GM18502 (cell line): Measurements from ENCODE around the gene FNIP2.

ENCODE experiments used
- ATAC-seq: cut with Tn5 transposase; IDR thresholded peaks from one replicate; pipeline ENCODE4 v1.9.1; 2021; ENCODE audit warnings: mild to moderate bottlenecking; ENCODE audit not compliant: unreplicated experiment, poor library complexity

Gene FNIP2

GRCh38 chr4:158760866-158761265 is 8.0 kb upstream of the FNIP2 start:
- no peak for ATAC-seq

- ATAC-seq: no peak
These were observed 6.3 kb upstream of the FNIP2 start for GRCh38 chr4:158762553-158762952.

GRCh38 chr4:158763462-158763861 is 5.4 kb upstream of the FNIP2 start:
- ATAC-seq: no peak

- no peak for ATAC-seq
These were observed 2.3 kb upstream of the FNIP2 start for GRCh38 chr4:158766434-158767044.

- no peak for ATAC-seq
These were observed 1.4 kb upstream of the FNIP2 start for GRCh38 chr4:158767451-158767850.

GRCh38 chr4:158769175-158769921 is 522 bp downstream of the FNIP2 start:
- peak; percentile 39 for ATAC-seq

GRCh38 chr4:158770671-158771070 is 1.8 kb downstream of the FNIP2 start:
- no peak for ATAC-seq

GRCh38 chr4:158771776-158772175 is 3.0 kb downstream of the FNIP2 start:
- ATAC-seq: no peak

- ATAC-seq: no peak
These were observed 6.3 kb downstream of the FNIP2 start for GRCh38 chr4:158775091-158775651.

- no peak for ATAC-seq
These were observed 7.3 kb downstream of the FNIP2 start for GRCh38 chr4:158776106-158776505.

- ATAC-seq: peak; percentile 35
These were observed 8.8 kb downstream of the FNIP2 start for GRCh38 chr4:158777423-158778155.

GRCh38 chr4:158778156-158778711 is 9.4 kb downstream of the FNIP2 start:
- ATAC-seq: peak; percentile 99

GRCh38 chr4:158778712-158779111 is 9.9 kb downstream of the FNIP2 start:
- ATAC-seq: no peak

- no peak for ATAC-seq
These were observed 13.1 kb downstream of the FNIP2 start for GRCh38 chr4:158781963-158782362.

GRCh38 chr4:158782551-158783360 is 13.9 kb downstream of the FNIP2 start:
- ATAC-seq: no peak

- ATAC-seq: no peak
These were observed 15.0 kb downstream of the FNIP2 start for GRCh38 chr4:158783785-158784184.

GRCh38 chr4:158785718-158786117 is 16.9 kb downstream of the FNIP2 start:
- ATAC-seq: no peak

- ATAC-seq: no peak
These were observed 17.3 kb downstream of the FNIP2 start for GRCh38 chr4:158786121-158786601.

- ATAC-seq: no peak
These were observed 18.1 kb downstream of the FNIP2 start for GRCh38 chr4:158786955-158787354.
